ENCODE results near the gene NPHP4.

The NPHP4 gene

DNA sequence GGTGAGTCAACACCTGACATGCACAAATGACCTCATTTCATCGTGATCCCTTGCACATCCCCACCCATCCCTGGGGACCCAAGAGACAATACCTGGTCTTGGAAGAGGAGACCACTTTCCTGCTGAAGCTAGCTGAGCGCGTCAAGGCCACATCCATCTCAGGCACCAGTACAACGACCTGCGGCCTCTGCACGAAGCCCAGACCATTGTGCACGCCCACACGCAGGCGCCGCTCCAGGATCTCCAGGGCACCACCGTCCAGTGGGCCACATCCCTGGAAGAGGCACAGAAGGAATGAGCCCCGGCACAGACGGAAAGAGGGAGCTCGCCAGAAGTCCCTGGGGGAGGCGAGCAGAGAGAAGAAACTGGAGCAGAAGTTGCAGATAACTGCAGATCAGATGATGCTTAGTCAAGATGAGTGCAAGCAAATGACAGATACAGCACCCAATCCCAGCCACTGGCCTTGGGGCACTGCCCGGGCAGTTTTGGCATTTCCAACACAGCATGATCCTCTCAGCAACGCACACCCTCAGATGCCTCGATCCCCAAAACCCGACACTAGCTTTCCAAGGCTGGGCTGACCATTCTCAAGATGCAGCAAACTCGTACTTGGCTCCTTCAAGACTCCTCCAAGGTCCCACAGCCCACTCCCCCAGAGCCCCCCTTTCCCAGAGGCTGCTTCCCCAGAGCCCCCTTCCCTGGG is 44.1 kb downstream of the NPHP4 start:
- DNase-seq, result no peak

DNA sequence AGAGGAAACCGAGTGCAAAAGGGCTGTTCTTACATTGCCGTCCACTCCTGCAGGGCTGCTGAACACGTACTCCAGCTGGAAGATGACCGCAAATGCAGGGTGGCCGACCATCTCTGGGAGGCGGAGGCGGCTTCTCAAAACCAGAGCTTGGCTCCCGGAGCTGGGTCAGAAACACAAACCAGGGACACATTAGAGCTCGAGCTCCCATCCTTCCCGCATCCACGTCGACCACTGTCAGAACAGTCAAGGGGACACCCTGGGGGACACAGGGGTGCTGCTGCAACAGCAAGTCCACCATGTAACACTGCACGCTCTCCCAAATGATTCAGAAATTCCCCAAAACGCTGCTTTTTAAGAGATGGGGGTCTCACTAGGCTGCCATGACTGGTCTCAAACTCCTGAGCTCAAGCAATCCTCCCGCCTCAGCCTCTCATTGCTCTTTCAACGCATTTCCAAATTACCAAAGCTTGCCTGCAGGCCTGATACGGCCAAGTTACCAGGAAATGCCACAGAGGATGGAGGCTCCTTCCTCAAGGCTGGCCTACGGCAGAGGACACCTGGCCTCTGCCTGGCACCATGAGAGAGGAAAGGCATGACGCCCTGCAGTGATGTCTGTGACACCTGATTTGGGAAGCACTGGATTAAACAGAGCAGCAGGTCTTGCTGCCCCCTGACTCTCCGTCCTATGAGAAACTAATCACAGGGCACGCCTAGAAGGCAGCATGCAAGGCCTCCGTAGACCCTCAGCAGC is 45.0 kb downstream of the NPHP4 start:
- DNase-seq, result no peak

DNA sequence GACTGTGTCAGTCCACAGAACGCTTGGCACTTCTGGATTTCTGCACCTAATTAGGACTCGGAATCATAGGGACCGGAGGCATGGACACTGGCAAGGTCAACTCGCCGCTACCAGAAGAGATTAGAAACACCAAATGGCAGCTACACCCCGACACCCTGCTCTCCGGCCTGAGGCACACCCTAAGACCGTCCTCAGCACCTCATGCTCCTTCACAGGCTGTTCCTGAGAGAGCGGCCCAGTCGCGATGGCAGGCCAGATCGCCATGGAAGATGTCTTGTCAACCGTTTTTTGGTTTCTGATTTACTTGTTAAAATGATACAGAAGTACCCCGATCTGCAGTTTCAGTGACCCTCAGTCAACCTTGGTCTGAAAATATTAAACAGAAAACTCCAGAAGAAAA is 46.8 kb downstream of the NPHP4 start:
- DNase-seq, result no peak

DNA sequence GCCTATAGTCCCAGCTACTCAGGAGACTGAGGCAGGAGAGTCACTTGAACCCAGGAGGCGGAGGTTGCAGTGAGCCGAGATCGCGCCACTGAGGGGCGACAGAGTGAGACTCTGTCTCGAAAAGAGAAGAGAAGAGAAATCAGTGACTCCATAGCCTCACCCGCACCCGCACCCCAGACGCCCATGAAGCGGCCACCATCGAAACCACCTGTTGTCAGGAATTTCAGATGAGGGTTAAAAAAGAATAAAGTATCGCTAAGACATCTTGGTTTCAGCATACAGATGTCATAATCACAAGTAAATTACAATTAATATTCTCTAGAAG is 47.4 kb downstream of the NPHP4 start:
- no peak for DNase-seq

DNA sequence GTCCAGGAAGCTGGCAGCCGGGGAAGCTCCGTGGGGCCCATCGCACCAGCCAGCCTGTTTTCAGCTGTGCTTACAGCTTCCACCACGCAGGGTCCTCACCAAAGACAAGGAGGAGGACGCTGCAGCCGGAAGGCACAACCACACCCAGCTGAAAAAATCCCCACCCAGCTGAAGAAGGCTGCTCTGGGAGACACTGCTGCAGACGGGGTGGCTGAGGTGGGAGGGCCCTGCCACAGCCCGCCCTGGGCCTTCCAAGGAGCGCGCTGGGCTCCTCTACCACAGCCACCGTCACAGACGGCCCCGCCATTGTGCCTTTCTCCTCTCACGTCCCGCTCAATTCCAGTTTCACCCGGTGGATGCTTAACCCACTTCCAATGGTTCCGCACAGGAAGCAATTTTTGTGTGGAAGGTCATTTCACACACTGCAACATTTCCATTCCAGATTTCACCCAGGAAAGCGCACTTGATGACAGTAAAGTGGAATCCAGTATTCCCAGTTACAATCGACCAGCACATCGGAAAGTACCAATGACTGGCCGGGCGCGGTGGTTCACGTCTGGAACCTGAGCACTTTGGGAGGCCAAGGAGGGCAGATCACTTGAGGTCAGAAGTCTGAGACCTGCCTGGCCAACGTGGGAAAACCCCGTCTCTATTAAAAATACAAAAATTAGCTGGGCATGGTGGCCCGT is 47.9 kb downstream of the NPHP4 start:
- DNase-seq, result no peak

DNA sequence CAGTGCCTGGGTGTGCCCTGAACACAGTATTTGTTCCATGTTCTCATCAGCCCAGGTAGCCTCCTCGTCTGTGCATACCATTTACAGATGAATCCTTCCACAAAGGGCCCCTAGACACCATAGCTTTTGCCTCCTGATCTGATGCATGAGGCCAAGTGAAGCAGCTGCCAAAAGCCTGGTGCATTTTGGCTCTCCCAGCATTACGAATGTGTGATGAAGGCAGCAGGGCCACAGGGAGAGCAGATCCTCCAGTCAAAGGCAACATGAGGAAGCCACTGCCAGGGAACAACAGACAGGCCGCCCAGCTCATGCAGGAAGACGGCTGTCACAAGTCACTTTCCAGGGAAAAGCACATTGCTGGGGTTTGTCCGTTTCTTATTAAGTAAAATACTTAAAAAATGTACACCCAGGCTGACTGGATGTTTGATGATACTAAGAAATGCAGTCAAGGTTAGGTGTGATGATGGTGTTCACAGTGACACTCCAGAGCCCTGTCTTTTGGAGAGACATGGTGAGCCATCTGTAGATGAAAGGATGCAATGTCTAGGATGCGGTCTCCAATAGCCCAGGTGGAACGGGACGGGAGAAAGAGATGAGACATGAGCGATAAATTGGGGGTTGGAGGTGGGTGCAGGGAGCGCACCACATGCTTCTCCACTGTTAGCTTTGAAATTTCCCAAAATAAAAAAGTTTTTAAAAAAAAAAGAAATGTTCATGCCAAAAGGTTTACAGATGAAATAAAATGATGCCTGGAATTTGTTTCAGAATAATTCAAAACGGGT is 48.7 kb downstream of the NPHP4 start:
- no peak for DNase-seq

DNA sequence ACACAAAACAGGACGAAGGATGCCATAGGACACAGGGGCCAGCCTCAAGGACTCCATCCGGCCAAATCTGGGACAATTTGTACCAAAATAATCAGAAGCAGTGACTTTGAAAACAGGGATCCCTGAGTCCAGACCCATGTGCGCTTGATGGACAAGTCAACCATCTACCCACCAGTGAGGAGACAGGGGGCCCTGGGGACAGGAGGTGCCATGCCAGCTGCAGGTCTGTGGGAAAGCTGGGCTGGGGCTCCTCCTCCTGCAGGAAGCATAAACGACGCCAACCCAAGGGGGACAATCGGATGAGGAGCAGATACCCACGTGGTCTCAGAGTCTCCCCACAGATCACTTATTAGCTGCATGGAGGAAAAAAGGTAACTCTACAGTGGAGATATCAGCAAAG is 50.6 kb downstream of the NPHP4 start:
- DNase-seq, result no peak

DNA sequence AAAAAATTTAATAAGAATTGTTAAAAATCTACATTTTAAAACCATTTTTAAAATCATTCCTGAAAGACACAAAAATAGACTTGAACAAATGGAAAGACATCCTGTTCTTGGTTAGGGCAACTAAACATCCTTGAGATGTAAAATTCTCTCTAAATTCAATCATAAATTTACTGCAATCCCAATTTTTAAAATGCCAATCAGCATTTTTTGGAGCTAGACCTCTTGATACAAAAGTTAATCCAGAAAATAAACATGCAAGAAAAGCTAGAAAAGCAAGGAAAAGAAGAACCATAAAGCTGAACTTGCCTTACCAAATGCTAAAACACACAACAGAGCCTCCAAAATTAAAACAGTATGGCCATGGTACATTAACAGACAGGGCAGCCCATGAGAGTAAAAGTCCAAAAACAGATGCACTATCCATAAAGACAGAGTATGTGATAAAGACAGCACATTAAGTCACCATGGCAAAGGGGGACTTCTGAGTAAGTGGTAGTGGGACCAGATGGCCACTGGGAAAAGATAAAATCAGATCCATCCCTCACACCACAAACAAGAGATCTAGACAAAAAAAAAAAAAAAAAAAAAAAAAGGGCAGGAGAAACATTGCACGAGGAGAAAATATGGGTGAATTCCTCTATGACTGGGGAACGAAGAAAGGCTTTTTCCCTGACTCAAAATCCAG is 51.4 kb downstream of the NPHP4 start:
- DNase-seq, result no peak

DNA sequence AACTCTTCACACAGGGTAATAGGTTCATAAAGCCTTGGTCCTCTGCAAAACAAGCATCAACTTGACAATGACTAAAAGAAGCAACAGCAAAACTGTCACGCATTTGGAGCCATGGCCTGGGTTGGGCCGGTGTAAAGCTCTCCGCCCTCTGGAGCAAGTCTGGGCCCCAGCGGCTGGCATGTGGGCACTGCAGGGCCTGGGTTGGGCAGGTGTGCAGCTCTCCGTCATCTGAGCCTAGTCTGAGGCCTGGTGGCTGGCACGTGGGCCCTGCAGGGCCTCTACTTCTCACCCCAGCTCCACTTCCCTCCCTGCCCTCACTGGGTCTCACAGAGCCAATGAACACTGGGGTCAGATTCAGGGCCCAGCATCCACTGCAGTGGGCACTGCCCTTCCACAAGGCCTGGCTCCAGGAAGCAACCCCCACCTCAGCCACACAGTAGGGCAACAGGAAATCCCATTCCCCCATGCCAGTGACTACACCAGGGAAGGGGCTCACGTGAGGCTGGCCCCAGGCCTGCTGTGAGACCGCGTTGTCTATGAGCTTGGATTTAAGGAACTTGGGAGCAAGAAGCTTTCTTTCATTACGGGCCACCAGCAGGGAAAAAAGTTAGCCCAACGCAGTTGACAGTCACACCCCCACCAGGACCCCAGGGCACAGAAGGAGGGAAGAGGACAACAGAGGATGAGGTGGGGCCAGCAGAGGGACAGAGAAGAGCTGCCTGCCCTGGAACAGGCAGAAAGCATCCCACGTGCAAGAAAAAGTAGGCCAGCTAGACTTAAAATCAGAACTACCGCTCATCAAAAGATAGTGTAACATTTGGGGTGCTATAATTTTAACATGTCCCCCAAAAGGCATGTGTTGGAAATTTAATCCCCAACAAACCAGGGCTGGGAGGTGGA is 52.7 kb downstream of the NPHP4 start:
- DNase-seq, result no peak

DNA sequence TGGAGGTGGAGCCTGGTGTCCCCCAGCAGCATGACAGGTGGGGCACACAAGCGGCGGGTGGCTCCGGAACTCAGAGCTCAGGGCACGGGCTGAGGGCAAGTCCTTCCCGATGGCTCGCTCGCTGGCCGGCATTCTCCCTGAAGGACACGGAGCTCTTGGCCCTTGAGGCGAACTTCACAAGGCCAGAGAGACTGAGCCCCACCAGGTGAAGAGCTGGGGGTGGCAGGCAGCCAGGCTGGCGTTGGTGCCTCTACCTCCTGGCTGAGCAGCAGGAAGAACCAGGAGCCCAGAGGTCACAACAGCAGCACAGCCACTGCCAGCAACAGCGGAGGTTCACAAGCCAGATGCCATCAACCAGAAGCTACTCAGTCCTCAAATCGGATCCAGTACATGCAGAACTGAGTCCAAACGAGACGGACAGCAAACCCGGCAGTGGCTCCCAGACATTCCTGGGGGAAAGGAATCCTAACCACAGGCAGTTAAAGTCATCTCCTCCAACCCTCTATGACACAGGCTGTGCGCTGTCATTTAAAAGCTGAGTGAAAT is 54.1 kb downstream of the NPHP4 start:
- no peak for DNase-seq

DNA sequence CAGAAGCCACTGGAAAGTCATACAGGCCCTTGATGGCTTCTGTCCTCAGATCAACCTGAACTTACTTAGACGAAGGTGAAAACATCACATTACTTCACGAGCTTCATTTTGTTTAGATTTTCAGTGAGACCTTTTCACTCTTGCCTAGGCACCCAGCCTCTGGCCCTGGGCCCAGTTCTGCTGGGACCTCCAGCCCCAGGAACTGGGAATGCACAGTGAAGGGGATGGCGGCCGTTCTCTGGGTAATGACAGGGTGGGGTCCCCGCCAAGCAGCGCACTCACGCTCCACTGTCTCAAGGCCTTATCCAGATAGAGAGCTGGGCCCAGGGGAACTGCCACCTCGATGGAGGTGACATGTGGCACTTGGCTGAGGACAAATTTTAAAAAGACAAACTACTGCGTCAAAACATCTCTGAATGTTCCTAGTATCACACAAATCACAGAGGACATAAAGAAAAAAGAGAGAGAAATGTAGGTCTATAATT is 54.8 kb downstream of the NPHP4 start:
- DNase-seq, result no peak

DNA sequence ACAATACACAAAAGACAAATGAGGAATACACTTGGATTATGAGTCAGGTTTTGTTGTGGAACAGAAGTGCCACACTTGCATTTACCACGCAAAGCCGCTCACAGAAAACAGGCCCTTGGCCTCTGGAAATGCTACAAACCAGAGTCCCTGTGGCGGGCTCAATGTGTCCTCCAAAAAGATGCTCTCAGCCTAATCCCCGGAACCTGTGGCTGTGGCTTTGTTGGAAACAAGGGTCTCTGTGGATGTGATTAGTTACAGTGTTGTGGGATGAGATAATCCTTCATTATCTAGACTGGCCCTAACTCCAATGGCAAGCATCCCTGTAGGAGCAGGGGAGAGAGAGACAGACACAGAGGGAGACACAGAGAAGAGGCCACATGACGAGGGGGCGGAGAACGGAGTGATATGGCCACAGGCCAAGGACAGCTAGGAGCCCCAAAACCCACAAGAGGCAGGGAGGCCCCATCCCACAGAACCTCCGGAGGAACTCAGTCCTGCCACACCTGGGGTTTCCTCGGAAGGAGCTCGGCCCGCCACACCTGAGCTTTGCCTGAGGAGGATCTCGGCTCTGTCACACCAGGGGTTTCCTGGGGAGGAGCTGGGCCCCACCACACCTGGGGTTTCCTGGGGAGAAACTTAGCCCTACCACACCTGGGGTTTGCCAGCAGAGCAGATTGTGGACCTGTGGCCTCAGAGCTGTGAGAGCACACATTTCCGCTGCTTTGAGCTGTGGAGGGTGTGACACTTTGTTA is 55.4 kb downstream of the NPHP4 start:
- DNase-seq, result no peak

DNA sequence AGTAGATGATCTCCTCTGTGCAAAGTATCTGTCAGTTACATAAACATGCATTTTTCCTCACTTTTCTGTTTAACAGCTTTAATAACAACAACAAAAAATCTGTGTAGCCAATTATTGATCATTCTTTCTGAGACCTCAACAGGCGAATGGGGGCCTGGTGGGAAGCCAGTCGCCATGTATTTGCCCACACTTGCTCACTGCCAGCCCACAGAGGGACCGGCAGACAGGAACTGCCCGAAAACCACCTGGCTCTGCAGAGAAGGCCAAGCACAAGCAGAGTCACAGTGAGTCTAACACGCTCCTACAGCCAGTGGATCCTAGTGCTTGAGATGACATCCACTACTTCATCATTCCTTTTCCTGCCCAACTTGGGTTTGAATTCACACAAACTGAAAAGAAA is 56.1 kb downstream of the NPHP4 start:
- no peak for DNase-seq

DNA sequence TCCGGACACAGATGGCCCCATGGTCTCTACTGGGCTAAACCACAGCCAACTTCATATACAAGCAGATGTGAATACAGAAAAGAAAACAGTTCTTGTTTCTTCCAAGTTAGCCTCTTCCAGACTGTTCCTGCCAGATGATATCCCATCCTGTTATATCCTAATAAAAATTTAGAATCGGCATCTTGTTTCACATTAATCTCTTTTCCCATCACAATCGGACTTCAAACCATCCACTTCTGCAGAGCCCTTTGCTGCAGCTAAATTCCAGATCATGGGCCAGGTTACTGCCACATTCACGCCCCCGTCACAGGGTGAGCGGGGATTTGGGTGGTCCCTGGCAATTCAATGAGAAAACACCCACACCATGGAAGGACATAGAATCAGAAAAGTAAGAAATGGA is 57.2 kb downstream of the NPHP4 start:
- no peak for DNase-seq

DNA sequence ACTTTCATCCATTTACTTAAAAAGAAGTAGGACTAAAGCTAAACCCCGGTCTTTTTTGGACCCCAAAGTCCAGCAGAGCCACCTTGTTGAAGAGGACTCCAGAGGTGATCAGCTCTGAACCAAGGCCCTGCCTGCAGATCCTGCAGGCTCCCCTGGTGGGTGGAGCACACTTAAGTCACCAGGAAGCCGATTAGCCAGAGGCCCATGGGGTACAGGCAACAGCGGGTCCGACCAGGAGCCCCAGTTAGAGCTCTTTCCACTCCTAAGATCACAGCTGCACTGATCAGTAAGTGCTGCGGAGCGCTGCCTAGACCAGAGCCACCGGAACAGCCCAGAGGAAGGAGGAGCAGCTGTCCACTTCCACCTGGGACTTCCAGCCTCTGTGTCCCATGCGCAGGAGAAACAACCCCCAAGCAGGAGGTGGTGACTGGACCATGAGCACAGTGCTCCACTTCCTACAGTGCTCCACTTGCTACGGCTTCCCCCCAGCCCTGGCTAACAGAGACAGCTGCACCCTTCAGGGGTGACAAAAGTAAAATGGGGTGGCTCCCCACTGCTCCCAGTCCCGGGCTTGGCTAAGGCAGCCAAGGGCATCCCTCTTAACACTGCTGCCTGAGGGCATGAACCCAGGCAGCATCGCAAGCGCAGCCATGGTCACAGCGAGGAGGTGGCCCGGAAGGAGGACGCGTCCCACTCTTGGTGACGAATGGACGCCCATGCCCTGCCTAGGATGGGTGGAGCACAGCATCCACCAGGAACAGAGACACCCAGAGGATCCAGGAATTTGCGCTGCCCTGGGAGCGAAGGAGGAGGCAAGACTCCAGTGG is 58.0 kb downstream of the NPHP4 start:
- DNase-seq, result no peak

DNA sequence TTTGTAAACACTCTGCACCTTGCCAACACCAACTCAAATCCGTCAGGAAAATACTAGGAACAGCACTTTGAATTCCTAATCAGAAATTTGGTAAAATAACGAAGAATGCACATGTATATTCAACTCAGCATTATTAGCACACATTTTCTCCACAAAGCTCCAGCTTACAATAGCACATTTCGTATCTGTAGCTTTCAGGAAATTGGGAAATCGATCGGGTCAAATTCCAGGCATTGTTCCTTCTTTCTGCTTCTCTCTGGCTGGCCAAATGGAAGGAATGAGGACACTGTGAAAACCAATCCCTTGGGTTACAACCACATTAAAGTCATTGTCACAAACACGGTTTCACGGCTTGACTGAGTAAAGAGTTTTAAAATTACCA is 58.6 kb downstream of the NPHP4 start:
- DNase-seq, result no peak

DNA sequence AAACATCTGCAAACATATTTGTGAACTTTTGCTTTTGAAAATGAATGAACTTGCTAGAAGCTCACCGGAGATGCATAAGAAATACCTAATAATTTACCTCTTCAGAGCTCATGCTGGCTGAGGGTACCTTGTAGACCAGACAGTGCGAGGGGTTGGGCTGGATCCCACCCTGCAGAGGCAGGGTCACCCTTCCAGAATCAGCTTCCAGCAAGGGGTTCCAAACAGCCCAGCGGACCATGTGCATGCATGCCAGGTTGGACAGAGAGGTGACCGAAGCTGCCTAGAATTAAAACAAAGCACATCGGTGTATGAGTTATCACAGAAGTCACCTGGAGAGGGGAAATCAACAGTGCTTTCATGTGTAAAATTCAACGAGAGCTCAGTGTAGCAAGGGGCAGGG is 59.2 kb downstream of the NPHP4 start:
- DNase-seq, result no peak

DNA sequence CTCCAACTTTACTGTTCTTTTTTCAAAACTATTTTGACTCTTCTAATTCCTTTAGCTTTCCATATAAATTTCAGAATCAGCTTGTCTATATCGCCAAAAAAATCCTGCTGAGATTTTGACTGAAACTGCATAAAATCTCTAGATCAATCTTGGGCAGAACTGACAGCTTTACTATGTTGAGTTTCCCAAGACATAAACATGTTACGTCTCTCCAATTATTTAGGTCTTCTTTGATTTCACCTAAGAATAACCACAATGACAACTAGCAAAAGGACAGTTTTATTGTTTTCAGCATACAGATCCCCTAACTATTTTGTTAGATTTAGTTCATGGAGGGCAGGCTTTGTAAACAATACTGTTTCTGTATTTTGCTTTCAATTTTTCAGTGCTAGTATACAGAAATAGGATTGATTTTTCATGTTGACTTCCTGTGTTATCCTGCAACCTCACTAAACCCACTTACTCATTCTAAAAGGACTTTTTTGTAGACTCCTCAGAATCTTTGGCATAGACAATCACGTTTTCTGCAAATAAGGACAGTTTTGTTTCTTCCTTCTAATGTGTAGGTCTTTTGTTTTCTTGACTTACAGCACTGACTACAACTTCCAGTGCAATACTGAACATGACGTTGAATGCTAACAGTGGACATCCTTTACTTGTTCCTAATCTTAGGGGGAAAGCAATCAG is 63.4 kb downstream of the NPHP4 start:
- no peak for DNase-seq
